ENCODE measurements around the gene CDH16.

DNA sequence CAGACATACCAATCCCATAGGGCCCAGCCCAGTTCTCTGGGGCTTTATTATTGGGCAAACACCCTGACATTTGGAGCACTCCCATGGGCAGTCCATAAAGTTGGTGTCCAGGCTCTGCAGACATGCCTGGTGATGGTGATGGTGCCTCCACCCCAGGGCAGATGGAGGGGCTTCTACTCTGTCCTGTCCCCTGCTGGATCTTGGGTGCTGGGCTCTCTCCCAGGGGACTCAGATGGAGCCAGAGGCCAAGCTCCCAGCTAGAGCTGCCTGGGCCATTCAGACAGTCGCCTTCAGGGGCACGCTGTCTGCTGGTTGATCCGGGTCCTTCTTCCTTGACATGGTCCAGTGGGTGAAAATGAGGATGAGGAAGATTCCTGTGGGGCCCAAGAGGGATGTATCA, 10.6 kb downstream of the CDH16 start:
- TF ChIP-seq, protein P1, sequence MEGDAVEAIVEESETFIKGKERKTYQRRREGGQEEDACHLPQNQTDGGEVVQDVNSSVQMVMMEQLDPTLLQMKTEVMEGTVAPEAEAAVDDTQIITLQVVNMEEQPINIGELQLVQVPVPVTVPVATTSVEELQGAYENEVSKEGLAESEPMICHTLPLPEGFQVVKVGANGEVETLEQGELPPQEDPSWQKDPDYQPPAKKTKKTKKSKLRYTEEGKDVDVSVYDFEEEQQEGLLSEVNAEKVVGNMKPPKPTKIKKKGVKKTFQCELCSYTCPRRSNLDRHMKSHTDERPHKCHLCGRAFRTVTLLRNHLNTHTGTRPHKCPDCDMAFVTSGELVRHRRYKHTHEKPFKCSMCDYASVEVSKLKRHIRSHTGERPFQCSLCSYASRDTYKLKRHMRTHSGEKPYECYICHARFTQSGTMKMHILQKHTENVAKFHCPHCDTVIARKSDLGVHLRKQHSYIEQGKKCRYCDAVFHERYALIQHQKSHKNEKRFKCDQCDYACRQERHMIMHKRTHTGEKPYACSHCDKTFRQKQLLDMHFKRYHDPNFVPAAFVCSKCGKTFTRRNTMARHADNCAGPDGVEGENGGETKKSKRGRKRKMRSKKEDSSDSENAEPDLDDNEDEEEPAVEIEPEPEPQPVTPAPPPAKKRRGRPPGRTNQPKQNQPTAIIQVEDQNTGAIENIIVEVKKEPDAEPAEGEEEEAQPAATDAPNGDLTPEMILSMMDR (conservative IDR thresholded peaks at IDR 0.05): no peak
- no peak for TF ChIP-seq ZFX (IDR thresholded peaks at IDR 0.05)
